ENCODE data around the gene KSR2. TPM values are rescaled to one million over a fixed set of nuclear protein-coding genes. Genes with fewer than 3 reads are reported as not detected.

KSR2 gene
- total and polyA plus RNA-seq, 2 donors, result 0.02 to 0.09 TPM

DNA sequence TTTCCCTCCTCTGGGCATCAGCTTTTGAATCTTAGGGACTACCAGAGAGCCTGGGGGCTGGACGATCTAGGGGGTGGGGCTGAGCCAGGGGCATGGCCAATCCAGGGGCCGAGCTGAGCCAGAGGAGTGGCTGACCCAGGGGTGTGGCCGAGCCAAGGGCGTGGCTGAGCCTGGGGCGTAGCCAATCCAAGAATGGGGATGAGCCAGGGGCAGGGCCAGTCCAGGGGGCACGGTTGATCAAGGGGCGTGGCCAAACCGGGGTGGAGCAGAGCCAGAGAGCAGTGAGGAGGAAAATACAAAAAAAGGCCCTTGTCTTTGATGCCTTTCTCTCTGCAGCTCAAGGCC, 388.1 kb downstream of the KSR2 start:
- no peaks in the 10 kb centered on the region for H3K9me3 ChIP-seq (ENCODE audit: control insufficient read depth in 2 of 2, insufficient read depth in 1 of 2, low read length in 1 of 2)
- peaks cover 0 to 4% of the 10 kb centered on the region in 2 donors for H3K27me3 ChIP-seq (ENCODE audit: control insufficient read depth in 2 of 2, insufficient read depth in 1 of 2, low read length in 1 of 2)
- no peak overlapping the region for H3K27ac ChIP-seq (ENCODE audit: low read depth in 1 of 2, low read length in 1 of 2)
- no peaks in the 10 kb centered on the region for H3K36me3 ChIP-seq (ENCODE audit: control insufficient read depth in 2 of 2, insufficient read depth in 2 of 2, low read length in 1 of 2)
- no peak overlapping the region for H3K4me3 ChIP-seq (ENCODE audit: low read length in 2 of 2)
- DNase-seq (ENCODE audit: low read depth in 6 of 9, low spot score in 9 of 9), result no peak
- 20% methylated on average over 8 of the region's 8 CpGs for WGBS
- no peaks in the 10 kb centered on the region for H3K4me1 ChIP-seq (ENCODE audit: control insufficient read depth in 2 of 2, insufficient read depth in 2 of 2, low read length in 2 of 2)

DNA sequence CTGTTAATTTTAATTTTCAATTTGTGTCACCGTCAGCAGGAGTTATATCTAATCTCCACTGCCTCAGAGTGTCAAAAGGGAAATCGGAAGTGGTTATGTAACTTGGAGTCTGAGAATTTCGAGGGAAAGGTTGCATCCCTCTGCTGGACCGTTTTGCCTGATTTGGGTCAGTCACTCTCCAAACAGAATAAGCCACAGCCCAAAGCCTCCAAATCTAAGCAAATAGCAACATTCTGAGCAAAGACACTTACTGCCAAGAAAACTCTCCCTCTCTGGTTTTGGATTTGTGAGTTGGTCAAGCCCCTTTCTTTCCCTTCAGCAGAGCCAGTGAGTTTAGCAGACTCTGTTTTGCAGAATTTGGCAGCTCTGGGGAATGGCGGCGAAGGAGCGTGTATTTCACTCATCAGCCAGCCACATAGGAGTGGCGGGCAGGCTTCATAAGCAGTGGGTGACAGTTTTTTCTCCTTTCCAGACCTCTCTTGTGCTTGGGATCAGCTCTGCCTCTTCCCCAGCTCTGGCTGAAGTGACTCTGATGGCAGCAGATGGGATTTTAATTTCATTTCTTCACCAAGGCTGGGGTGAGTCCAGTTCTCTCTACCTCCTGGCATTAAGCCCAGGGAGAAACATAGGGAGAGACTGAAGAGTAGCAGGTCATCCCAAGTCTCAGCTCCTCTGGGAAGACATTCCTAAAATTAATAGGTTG, 388.6 kb downstream of the KSR2 start:
- WGBS, result 81% methylated on average over 8 of the region's 8 CpGs
- DNase-seq (ENCODE audit: low read depth in 6 of 9, low spot score in 9 of 9), result no peak
- H3K27ac ChIP-seq (ENCODE audit: low read depth in 1 of 2, low read length in 1 of 2), result no peak overlapping the region
- no peaks in the 10 kb centered on the region for H3K9me3 ChIP-seq (ENCODE audit: control insufficient read depth in 2 of 2, insufficient read depth in 1 of 2, low read length in 1 of 2)
- no peak overlapping the region for H3K4me3 ChIP-seq (ENCODE audit: low read length in 2 of 2)
- H3K36me3 ChIP-seq (ENCODE audit: control insufficient read depth in 2 of 2, insufficient read depth in 2 of 2, low read length in 1 of 2), result no peaks in the 10 kb centered on the region
- H3K4me1 ChIP-seq (ENCODE audit: control insufficient read depth in 2 of 2, insufficient read depth in 2 of 2, low read length in 2 of 2), result no peaks in the 10 kb centered on the region
- peaks cover 0 to 4% of the 10 kb centered on the region in 2 donors for H3K27me3 ChIP-seq (ENCODE audit: control insufficient read depth in 2 of 2, insufficient read depth in 1 of 2, low read length in 1 of 2)

DNA sequence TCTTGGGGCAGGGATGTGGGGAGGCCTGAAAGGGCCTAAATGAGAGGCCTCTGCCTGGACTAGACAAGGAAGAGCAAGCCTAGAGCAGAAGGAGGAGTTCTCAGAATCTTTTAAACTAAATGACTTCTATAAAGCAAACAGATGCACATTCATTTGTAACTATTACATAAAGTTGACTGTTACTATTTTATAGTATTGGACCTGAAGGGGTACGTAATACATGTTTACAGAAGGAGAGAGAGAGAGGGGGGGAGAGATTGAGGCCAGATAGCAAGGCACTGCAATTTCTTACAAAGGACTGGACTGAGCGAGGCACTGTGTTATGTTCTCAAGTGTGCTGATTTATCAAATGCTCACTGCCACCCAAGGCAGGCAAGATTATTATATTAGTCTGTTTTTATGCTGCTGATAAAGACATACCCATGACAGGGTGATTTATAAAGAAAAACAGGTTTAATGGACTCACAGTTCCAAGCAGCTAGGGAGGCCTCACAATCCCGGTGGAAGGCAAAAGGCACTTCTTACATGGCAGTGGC, 391.6 kb downstream of the KSR2 start:
- 89% methylated on average over 3 of the region's 3 CpGs for WGBS
- no peaks in the 10 kb centered on the region for H3K4me1 ChIP-seq (ENCODE audit: control insufficient read depth in 2 of 2, insufficient read depth in 2 of 2, low read length in 2 of 2)
- no peak overlapping the region for H3K4me3 ChIP-seq (ENCODE audit: low read length in 2 of 2)
- H3K36me3 ChIP-seq (ENCODE audit: control insufficient read depth in 2 of 2, insufficient read depth in 2 of 2, low read length in 1 of 2), result no peaks in the 10 kb centered on the region
- H3K27ac ChIP-seq (ENCODE audit: low read depth in 1 of 2, low read length in 1 of 2), result no peak overlapping the region
- no peaks in the 10 kb centered on the region for H3K9me3 ChIP-seq (ENCODE audit: control insufficient read depth in 2 of 2, insufficient read depth in 1 of 2, low read length in 1 of 2)
- no peak for DNase-seq (ENCODE audit: low read depth in 6 of 9, low spot score in 9 of 9)
- no peaks in the 10 kb centered on the region for H3K27me3 ChIP-seq (ENCODE audit: control insufficient read depth in 2 of 2, insufficient read depth in 1 of 2, low read length in 1 of 2)

DNA sequence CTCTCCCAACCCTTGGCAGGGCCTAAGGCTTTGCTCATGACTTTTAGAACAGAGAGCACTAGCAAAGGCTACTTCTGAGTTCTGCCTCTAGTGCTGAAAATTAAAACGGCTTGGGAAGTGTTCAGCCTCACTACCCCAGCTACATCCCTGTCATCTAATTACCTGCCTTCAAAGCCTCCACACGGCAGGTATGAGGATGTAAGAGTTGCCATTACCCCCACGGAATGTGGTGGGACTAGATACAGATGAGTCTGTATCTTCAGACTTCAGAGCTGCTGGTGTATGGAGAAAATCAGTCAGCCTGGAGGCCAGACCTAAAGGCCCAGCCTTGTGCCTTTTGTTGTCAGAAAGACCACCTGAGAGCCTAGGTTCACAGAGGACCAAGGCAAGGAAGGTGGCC, 392.7 kb downstream of the KSR2 start:
- 85% methylated on average over 3 of the region's 3 CpGs for WGBS
- Histone ChIP-seq H3K36me3 (ENCODE audit: control insufficient read depth in 2 of 2, insufficient read depth in 2 of 2, low read length in 1 of 2) (no peaks in the 10 kb centered on the region), H3K9me3 (ENCODE audit: control insufficient read depth in 2 of 2, insufficient read depth in 1 of 2, low read length in 1 of 2) (no peaks in the 10 kb centered on the region), H3K4me3 (ENCODE audit: low read length in 2 of 2) (no peak overlapping the region), H3K4me1 (ENCODE audit: control insufficient read depth in 2 of 2, insufficient read depth in 2 of 2, low read length in 2 of 2) (no peaks in the 10 kb centered on the region), H3K27me3 (ENCODE audit: control insufficient read depth in 2 of 2, insufficient read depth in 1 of 2, low read length in 1 of 2) (no peaks in the 10 kb centered on the region), H3K27ac (ENCODE audit: low read depth in 1 of 2, low read length in 1 of 2) (no peak overlapping the region)
- DNase-seq (ENCODE audit: low read depth in 6 of 9, low spot score in 9 of 9), result no peak

DNA sequence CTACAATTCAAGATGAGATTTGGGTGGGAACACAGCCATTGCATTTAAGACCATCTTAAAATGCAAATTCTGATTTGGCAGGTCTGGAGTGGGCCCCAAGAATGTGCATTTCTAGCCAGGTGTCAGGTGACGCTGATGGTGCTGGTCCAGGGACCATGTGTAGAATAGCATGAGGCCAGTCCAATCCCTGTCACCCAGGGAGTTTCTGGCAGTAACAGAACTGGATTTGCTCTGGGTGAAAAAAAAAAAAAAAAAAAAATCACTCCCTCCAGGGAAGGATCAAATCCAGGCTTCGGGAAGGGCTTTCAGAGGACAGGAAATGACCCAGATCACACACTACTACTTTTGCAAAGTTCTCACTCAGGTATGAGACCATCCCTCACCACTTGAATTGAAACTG, 394.1 kb downstream of the KSR2 start:
- 88% methylated on average over 2 of the region's 2 CpGs for WGBS
- no peaks in the 10 kb centered on the region for H3K27me3 ChIP-seq (ENCODE audit: control insufficient read depth in 2 of 2, insufficient read depth in 1 of 2, low read length in 1 of 2)

DNA sequence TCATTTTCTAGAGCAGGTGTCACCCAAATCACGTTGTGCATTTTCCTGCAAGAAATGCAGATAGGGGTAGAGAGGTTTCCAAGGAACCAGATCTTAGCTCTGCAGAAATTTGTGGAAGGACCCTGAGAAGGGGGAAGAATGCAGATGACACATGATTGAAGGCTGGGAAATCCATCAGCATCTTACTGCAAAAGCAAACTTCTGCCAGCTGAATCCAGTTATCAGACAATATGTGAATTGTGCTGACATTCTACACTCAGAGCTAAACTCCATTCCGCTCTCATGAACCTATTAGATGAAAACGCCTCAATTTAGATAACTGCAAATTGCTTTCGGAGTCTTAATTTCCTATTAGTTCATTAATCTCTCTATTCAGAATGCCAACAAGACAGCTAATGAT, 396.0 kb downstream of the KSR2 start:
- Histone ChIP-seq H3K27me3 (ENCODE audit: control insufficient read depth in 2 of 2, insufficient read depth in 1 of 2, low read length in 1 of 2) (no peaks in the 10 kb centered on the region), H3K36me3 (ENCODE audit: control insufficient read depth in 2 of 2, insufficient read depth in 2 of 2, low read length in 1 of 2) (no peaks in the 10 kb centered on the region), H3K4me1 (ENCODE audit: control insufficient read depth in 2 of 2, insufficient read depth in 2 of 2, low read length in 2 of 2) (no peaks in the 10 kb centered on the region), H3K9me3 (ENCODE audit: control insufficient read depth in 2 of 2, insufficient read depth in 1 of 2, low read length in 1 of 2) (no peaks in the 10 kb centered on the region), H3K4me3 (ENCODE audit: low read length in 2 of 2) (no peak overlapping the region), H3K27ac (ENCODE audit: low read depth in 1 of 2, low read length in 1 of 2) (no peak overlapping the region)
- WGBS, result 91% methylated on average over 4 of the region's 4 CpGs
- DNase-seq (ENCODE audit: low read depth in 6 of 9, low spot score in 9 of 9), result no peak

More for the DNA sequence above, 394.1 kb downstream of the KSR2 start:
- DNase-seq (ENCODE audit: low read depth in 6 of 9, low spot score in 9 of 9), result no peak
- H3K9me3 ChIP-seq (ENCODE audit: control insufficient read depth in 2 of 2, insufficient read depth in 1 of 2, low read length in 1 of 2), result no peaks in the 10 kb centered on the region
- no peaks in the 10 kb centered on the region for H3K4me1 ChIP-seq (ENCODE audit: control insufficient read depth in 2 of 2, insufficient read depth in 2 of 2, low read length in 2 of 2)
- H3K36me3 ChIP-seq (ENCODE audit: control insufficient read depth in 2 of 2, insufficient read depth in 2 of 2, low read length in 1 of 2), result no peaks in the 10 kb centered on the region
- no peak overlapping the region for H3K27ac ChIP-seq (ENCODE audit: low read depth in 1 of 2, low read length in 1 of 2)
- no peak overlapping the region for H3K4me3 ChIP-seq (ENCODE audit: low read length in 2 of 2)

DNA sequence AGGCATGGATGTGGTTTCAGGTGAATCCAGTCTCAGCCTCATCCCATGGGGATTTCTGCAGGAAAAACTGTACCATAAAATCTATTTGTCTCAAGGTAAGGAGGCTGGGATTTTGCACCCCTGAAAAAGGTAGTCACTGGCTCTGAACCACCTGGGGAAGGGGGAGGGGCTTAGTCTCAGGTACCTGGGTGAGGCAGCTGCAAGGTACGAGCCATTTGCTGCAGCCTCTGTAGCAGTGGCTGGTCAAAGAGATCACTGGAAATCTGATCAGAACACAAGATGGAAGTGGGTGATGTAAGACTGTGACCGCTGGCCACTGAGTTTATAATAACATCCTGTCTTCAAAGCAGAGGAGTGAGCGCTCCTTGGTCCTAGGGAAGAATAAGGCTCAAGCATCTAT, 397.5 kb downstream of the KSR2 start:
- no peak overlapping the region for H3K4me3 ChIP-seq (ENCODE audit: low read length in 2 of 2)
- no peak overlapping the region for H3K27ac ChIP-seq (ENCODE audit: low read depth in 1 of 2, low read length in 1 of 2)
- H3K9me3 ChIP-seq (ENCODE audit: control insufficient read depth in 2 of 2, insufficient read depth in 1 of 2, low read length in 1 of 2), result no peaks in the 10 kb centered on the region
- no peaks in the 10 kb centered on the region for H3K4me1 ChIP-seq (ENCODE audit: control insufficient read depth in 2 of 2, insufficient read depth in 2 of 2, low read length in 2 of 2)
- H3K27me3 ChIP-seq (ENCODE audit: control insufficient read depth in 2 of 2, insufficient read depth in 1 of 2, low read length in 1 of 2), result no peaks in the 10 kb centered on the region
- no peaks in the 10 kb centered on the region for H3K36me3 ChIP-seq (ENCODE audit: control insufficient read depth in 2 of 2, insufficient read depth in 2 of 2, low read length in 1 of 2)
- 56% methylated on average over 3 of the region's 3 CpGs for WGBS
- no peak for DNase-seq (ENCODE audit: low read depth in 6 of 9, low spot score in 9 of 9)

DNA sequence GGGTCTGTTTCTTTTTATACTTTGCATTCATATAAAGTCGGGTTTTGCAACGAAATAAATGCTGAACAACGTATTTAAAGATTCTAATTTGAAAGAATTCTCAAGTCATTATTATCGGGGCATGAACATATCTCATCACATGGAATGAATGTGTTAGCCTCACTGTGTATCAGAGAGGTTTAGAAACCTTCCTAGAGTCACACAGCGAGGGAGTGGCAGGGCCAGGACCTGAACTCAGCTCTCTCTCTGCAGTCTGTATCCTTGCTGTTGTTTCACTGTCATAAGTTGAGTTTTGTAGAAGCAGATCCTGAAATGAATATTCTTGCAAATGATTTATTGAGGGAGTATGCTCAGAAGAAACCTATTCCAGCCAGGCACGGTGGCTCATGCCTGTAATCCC, 398.2 kb downstream of the KSR2 start:
- Histone ChIP-seq H3K27ac (ENCODE audit: low read depth in 1 of 2, low read length in 1 of 2) (no peak overlapping the region), H3K27me3 (ENCODE audit: control insufficient read depth in 2 of 2, insufficient read depth in 1 of 2, low read length in 1 of 2) (no peaks in the 10 kb centered on the region), H3K4me1 (ENCODE audit: control insufficient read depth in 2 of 2, insufficient read depth in 2 of 2, low read length in 2 of 2) (no peaks in the 10 kb centered on the region), H3K4me3 (ENCODE audit: low read length in 2 of 2) (no peak overlapping the region), H3K9me3 (ENCODE audit: control insufficient read depth in 2 of 2, insufficient read depth in 1 of 2, low read length in 1 of 2) (no peaks in the 10 kb centered on the region), H3K36me3 (ENCODE audit: control insufficient read depth in 2 of 2, insufficient read depth in 2 of 2, low read length in 1 of 2) (no peaks in the 10 kb centered on the region)
- DNase-seq (ENCODE audit: low read depth in 6 of 9, low spot score in 9 of 9), result no peak
- WGBS, result 92% methylated on average over 6 of the region's 6 CpGs

DNA sequence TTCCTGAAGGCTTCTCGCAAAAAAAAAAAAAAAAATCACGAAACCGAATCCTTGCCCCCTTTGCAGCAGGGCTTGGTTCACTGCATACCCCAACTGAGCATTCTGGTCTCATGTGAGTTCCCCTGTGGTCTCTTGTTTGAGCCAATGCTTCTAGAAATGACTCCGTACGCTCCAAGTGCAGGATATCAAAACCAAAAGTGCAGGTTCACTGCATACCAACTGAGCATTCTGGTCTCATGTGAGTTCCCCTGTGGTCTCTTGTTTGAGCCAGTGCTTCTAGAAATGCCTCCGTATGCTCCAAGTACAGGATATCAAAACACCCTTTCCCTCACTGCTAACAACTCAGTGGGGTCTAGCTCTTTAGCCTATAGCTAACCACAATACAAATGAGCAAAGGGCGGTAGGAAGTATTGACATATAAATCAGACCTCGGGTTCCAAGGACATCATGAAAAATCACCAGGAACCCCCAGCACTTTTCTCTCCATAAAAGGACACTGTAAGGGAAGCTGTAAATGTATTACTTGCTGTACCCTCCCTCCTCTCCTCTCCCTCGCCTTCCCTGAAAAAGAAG, 401.1 kb downstream of the KSR2 start:
- DNase-seq (ENCODE audit: low read depth in 6 of 9, low spot score in 9 of 9), result no peak
- Histone ChIP-seq H3K9me3 (ENCODE audit: control insufficient read depth in 2 of 2, insufficient read depth in 1 of 2, low read length in 1 of 2) (no peaks in the 10 kb centered on the region), H3K27me3 (ENCODE audit: control insufficient read depth in 2 of 2, insufficient read depth in 1 of 2, low read length in 1 of 2) (no peaks in the 10 kb centered on the region), H3K27ac (ENCODE audit: low read depth in 1 of 2, low read length in 1 of 2) (no peak overlapping the region), H3K36me3 (ENCODE audit: control insufficient read depth in 2 of 2, insufficient read depth in 2 of 2, low read length in 1 of 2) (no peaks in the 10 kb centered on the region), H3K4me3 (ENCODE audit: low read length in 2 of 2) (no peak overlapping the region), H3K4me1 (ENCODE audit: control insufficient read depth in 2 of 2, insufficient read depth in 2 of 2, low read length in 2 of 2) (no peaks in the 10 kb centered on the region)
- 68% methylated on average over 9 of the region's 9 CpGs for WGBS
